Measurements from ENCODE around the gene SNN. TPM values are rescaled to one million over a fixed set of nuclear protein-coding genes. Genes with fewer than 3 reads are reported as not detected.

SNN gene
- total and polyA plus RNA-seq, 3 experiments from 2014 or later: 5.8 to 10.6 (median 6.0) TPM

DNA sequence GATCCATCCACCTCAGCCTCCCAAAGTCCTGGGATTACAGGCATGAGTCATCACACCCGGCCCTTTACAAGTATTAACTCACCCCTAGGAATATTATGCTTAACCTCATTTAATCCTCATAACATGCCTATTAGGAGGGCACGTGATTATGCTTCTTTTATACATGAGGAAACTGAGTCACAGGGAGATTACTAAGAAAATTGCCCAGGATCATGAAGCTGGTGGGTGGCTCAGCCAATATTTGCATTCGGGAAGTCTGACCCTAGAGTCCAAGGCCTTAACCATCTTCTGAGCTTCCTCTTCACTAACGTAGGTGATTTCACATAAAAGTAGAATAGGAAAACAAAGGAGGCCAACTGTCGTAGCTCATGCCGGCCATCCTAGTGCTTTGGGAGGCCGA lies 19.0 kb upstream of the SNN start:
- peaks cover 4% of the 10 kb centered on the region for H3K4me1 ChIP-seq (ENCODE audit: insufficient read depth, low read length)
- Mint-ChIP-seq H3K4me1 (peaks cover 5 to 7% (median 6%) of the 10 kb centered on the region in 3 donors), H3K4me3 (no peak overlapping the region), H3K36me3 (no peaks in the 10 kb centered on the region), H3K27ac (no peak overlapping the region), H3K27me3 (peaks cover 0 to 3% of the 10 kb centered on the region in 2 donors), H3K9me3 (no peaks in the 10 kb centered on the region)
- H3K27ac ChIP-seq (ENCODE audit: low read depth, low read length): no peak overlapping the region
- CTCF ChIA-PET: interaction anchor here (2.7 kb wide), 1 partner anchor 117 kb away, joined by 10 read pairs; no protein-coding TSS in a partner anchor
- DNase-seq: no peak
- H3K36me3 ChIP-seq (ENCODE audit: insufficient read depth, low read length): no peaks in the 10 kb centered on the region
- no peaks in the 10 kb centered on the region for H3K27me3 ChIP-seq (ENCODE audit: insufficient read depth, low read length, poor library complexity, severe bottlenecking)
- H3K9me3 ChIP-seq (ENCODE audit: low read length): no peaks in the 10 kb centered on the region
- POLR2A ChIA-PET: no interaction called here
- no peak overlapping the region for H3K4me3 ChIP-seq (ENCODE audit: low read length)

DNA sequence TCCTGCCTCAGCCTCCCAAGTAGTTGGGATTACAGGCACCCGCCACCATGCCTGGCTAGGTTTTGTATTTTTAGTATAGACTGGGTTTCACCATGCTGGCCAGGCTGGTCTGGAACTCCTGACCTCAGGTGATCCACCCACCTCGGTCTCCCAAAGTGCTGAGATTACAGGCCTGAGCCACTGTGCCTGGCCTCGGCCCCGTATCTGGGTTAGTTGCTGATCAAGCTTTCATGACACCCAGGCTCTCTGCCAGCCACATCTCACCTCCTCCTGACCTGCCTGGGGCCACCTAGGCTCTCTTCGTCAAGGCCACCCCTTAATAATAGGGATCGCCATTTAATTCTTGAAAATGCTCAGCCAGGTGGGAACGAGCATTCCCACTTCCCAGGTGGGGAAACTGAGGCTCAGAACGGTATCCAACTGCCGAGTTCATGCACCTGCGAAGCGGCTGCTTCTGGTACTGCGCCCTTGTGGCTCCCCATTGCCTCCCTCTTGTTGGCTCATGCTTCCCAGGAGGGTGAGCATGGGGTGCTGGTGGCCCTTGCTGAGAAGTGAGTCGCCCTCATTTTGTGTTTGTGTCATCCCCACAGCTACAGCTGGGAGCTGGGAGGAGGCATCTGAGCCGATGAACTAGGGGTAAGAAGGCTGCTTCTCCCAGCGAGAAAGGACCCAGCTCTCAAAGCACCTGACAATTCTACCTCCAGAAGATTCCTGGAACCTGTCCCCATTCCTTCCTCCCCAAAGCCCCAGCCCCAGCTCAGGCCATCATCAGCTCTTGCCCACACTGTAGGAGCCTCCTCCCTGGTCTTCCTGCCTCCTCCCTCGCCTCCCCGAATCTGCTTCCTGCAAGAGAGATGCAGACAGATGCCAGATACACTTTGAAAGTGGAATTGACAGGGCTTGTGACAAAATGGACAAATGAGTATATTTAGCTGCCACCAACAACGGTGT lies 17.3 kb upstream of the SNN start:
- H3K4me1 Mint-ChIP-seq: peaks cover 9 to 14% (median 11%) of the 10 kb centered on the region in 3 donors
- H3K4me3 ChIP-seq (ENCODE audit: low read length): no peak overlapping the region
- H3K4me3 Mint-ChIP-seq: no peak overlapping the region
- no peaks in the 10 kb centered on the region for H3K9me3 Mint-ChIP-seq
- H3K27ac Mint-ChIP-seq: no peak overlapping the region
- H3K27me3 ChIP-seq (ENCODE audit: insufficient read depth, low read length, poor library complexity, severe bottlenecking): no peaks in the 10 kb centered on the region
- DNase-seq: no peak
- peaks cover 0 to 3% of the 10 kb centered on the region in 2 donors for H3K27me3 Mint-ChIP-seq
- H3K36me3 Mint-ChIP-seq: no peaks in the 10 kb centered on the region
- peaks cover 12% of the 10 kb centered on the region for H3K4me1 ChIP-seq (ENCODE audit: insufficient read depth, low read length)
- no peaks in the 10 kb centered on the region for H3K36me3 ChIP-seq (ENCODE audit: insufficient read depth, low read length)
- POLR2A ChIA-PET: no interaction called here
- H3K27ac ChIP-seq (ENCODE audit: low read depth, low read length): no peak overlapping the region
- no peaks in the 10 kb centered on the region for H3K9me3 ChIP-seq (ENCODE audit: low read length)
- CTCF ChIA-PET: interaction anchor here (1.0 to 2.7 kb wide), 2 partner anchors 8 to 119 kb away, joined by 4 to 10 read pairs; no protein-coding TSS in a partner anchor

DNA sequence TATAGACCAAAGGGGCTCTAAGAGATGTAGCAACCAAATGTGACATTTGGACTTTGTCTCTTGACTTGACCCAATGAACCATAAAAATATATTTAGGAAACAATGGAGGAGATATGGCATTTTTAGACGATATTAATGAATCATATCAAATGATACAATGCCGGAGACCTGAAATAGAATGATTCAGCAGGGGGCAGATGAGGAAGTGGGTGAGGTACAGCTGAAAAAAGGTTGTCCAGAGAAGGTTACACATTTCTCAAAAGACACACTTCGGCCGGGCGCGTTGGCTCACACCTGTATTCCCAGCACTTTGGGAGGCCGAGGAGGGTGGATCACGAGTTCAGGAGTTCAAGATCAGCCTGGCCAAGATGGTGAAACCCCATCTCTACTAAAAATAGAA lies 16.5 kb upstream of the SNN start:
- no peaks in the 10 kb centered on the region for H3K36me3 Mint-ChIP-seq
- peaks cover 0 to 3% of the 10 kb centered on the region in 2 donors for H3K27me3 Mint-ChIP-seq
- Histone ChIP-seq H3K9me3 (ENCODE audit: low read length) (no peaks in the 10 kb centered on the region), H3K4me1 (ENCODE audit: insufficient read depth, low read length) (peaks cover 12% of the 10 kb centered on the region), H3K27me3 (ENCODE audit: insufficient read depth, low read length, poor library complexity, severe bottlenecking) (no peaks in the 10 kb centered on the region), H3K27ac (ENCODE audit: low read depth, low read length) (no peak overlapping the region), H3K4me3 (ENCODE audit: low read length) (no peak overlapping the region), H3K36me3 (ENCODE audit: insufficient read depth, low read length) (no peaks in the 10 kb centered on the region)
- H3K4me3 Mint-ChIP-seq: no peak overlapping the region
- peaks cover 9 to 14% (median 11%) of the 10 kb centered on the region in 3 donors for H3K4me1 Mint-ChIP-seq
- ChIA-PET POLR2A (no interaction called here), CTCF (no interaction called here)
- no peak overlapping the region for H3K27ac Mint-ChIP-seq
- H3K9me3 Mint-ChIP-seq: no peaks in the 10 kb centered on the region
- no peak for DNase-seq

DNA sequence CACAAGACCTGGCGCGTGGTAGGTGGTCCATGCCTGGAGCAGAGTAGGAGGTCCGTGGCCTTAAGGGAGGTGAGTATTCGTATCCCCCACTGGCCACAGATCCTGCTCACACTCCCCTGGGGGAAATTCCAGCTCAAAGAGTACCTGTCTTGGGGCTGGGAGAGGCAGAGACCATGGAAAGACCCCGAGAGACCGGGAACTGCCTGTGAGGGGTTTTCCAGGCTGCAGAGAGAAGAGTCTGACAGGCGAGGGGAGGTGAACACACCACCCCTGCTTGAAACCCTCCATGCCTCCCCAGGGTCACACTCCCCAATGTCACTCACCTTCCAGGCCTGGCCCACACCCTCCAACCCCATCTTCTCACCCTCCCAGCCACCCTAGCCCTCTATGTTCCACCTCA lies 12.6 kb upstream of the SNN start:
- POLR2A ChIA-PET: interaction anchor here (0.6 kb wide), 2 partner anchors 185 to 392 kb away, joined by 4 read pairs; no protein-coding TSS in a partner anchor
- Mint-ChIP-seq H3K4me3 (no peak overlapping the region), H3K27me3 (no peaks in the 10 kb centered on the region), H3K36me3 (no peaks in the 10 kb centered on the region), H3K27ac (no peak overlapping the region), H3K9me3 (no peaks in the 10 kb centered on the region), H3K4me1 (peaks cover 9 to 14% (median 11%) of the 10 kb centered on the region in 3 donors)
- CTCF ChIA-PET: no interaction called here
- no peaks in the 10 kb centered on the region for H3K36me3 ChIP-seq (ENCODE audit: insufficient read depth, low read length)
- no peaks in the 10 kb centered on the region for H3K9me3 ChIP-seq (ENCODE audit: low read length)
- no peak overlapping the region for H3K4me3 ChIP-seq (ENCODE audit: low read length)
- no peaks in the 10 kb centered on the region for H3K27me3 ChIP-seq (ENCODE audit: insufficient read depth, low read length, poor library complexity, severe bottlenecking)
- no peak overlapping the region for H3K27ac ChIP-seq (ENCODE audit: low read depth, low read length)
- H3K4me1 ChIP-seq (ENCODE audit: insufficient read depth, low read length): peaks cover 12% of the 10 kb centered on the region
- no peak for DNase-seq

DNA sequence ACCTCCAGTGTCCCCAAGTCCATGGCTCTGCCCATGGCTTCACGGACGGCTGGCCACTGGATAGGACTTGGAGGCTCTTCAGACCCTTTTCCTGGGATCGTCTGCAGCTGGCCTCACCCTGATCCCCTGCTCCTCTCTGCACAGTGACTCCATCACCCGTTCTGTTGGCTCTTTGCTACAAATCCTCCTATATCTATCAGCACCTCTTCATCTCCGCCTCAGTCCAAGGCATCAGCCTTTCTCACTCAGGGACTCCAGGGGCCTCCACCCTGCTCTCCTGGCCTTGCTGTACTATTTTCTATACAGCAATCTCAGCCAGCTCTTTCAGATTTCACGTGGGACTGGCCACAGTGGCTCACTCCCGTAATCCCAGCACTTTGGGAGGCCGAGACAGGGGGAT lies 10.7 kb upstream of the SNN start:
- Mint-ChIP-seq H3K27ac (peak overlapping the region in 1 of 8 donors; percentile 0), H3K36me3 (no peaks in the 10 kb centered on the region), H3K27me3 (no peaks in the 10 kb centered on the region), H3K4me3 (no peak overlapping the region), H3K4me1 (peaks cover 9 to 14% (median 11%) of the 10 kb centered on the region in 3 donors), H3K9me3 (no peaks in the 10 kb centered on the region)
- no peaks in the 10 kb centered on the region for H3K36me3 ChIP-seq (ENCODE audit: insufficient read depth, low read length)
- POLR2A ChIA-PET: no interaction called here
- H3K4me3 ChIP-seq (ENCODE audit: low read length): no peak overlapping the region
- no peak for DNase-seq
- H3K4me1 ChIP-seq (ENCODE audit: insufficient read depth, low read length): peaks cover 12% of the 10 kb centered on the region
- H3K9me3 ChIP-seq (ENCODE audit: low read length): no peaks in the 10 kb centered on the region
- no peak overlapping the region for H3K27ac ChIP-seq (ENCODE audit: low read depth, low read length)
- H3K27me3 ChIP-seq (ENCODE audit: insufficient read depth, low read length, poor library complexity, severe bottlenecking): no peaks in the 10 kb centered on the region
- CTCF ChIA-PET: interaction anchor here (0.8 kb wide), 1 partner anchor 16 kb away, joined by 3 read pairs; no protein-coding TSS in a partner anchor

DNA sequence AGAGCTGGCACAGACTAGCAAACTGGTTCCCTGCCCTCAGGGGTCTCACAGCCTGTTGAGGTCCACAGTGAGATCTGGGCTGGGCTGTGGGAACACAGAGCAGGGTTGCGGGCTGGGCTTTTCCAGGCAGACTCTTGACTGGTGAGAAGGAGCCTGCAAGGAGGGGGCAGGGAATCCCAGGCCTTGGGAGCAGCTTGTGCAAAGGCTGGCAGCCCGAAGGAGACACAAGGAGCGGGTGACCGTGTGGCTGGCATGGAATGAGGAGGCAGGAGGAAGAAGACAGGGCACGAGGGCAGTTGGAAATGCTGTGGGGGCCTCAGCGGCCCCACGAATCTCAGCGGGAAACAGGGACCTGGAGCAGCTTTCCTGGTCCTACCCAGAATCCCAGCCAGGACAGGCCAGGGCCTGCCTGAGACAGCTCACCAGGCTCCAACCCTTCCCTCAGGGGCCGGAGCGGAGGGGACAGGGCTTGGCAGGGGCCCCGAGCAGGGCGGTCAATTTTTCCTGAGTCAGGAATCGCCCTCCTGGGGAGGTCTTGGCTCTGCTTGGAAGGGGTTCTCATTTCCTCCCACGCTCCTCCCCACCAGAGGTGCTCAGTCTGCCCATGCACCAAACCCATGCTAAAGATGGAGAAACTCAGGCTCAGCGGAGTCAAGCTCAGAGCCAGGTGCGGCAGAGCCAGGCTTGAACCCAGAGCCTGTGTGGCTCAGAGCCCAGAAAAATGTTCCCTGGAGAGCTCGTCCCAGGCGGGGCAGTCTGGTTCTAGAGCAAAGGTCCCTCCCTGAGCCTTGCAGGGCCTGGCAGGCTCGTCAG lies 9.2 kb upstream of the SNN start:
- H3K4me3 Mint-ChIP-seq: no peak overlapping the region
- DNase-seq: no peak
- H3K4me1 ChIP-seq (ENCODE audit: insufficient read depth, low read length): peaks cover 20% of the 10 kb centered on the region
- no peaks in the 10 kb centered on the region for H3K9me3 ChIP-seq (ENCODE audit: low read length)
- H3K27ac ChIP-seq (ENCODE audit: low read depth, low read length): no peak overlapping the region
- H3K27me3 Mint-ChIP-seq: no peaks in the 10 kb centered on the region
- no peak overlapping the region for H3K27ac Mint-ChIP-seq
- H3K4me3 ChIP-seq (ENCODE audit: low read length): no peak overlapping the region
- no peaks in the 10 kb centered on the region for H3K36me3 Mint-ChIP-seq
- no peaks in the 10 kb centered on the region for H3K27me3 ChIP-seq (ENCODE audit: insufficient read depth, low read length, poor library complexity, severe bottlenecking)
- no peaks in the 10 kb centered on the region for H3K9me3 Mint-ChIP-seq
- H3K36me3 ChIP-seq (ENCODE audit: insufficient read depth, low read length): no peaks in the 10 kb centered on the region
- ChIA-PET CTCF (interaction anchor here (1.5 to 2.6 kb wide), 4 partner anchors 8 to 127 kb away, joined by 4 to 11 read pairs (median 7); partner anchors contain the start of gene SNN), POLR2A (interaction anchor here (1.4 kb wide), 1 partner anchor 11 kb away, joined by 3 read pairs; no protein-coding TSS in a partner anchor)
- peaks cover 6 to 11% (median 10%) of the 10 kb centered on the region in 3 donors for H3K4me1 Mint-ChIP-seq

DNA sequence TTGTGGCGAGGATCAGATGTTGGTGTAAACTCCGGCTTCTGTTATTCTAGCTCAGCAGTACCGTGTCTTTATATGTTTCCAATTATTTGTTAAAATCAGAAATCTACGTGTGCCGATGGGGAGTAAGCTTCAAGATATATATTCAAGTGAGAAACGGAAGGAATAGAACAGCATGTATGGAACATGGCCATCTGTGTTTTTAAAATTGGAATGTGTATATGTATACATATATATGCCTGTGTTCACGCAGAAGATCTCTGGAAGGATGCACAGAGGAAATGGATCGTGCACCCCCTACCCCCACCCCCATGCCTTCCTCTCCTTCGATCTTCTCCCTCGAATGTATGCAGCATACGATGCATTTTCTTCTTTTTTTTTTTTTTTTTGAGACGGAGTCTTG lies 7.7 kb upstream of the SNN start:
- H3K27me3 Mint-ChIP-seq: no peaks in the 10 kb centered on the region
- Histone ChIP-seq H3K27ac (ENCODE audit: low read depth, low read length) (no peak overlapping the region), H3K36me3 (ENCODE audit: insufficient read depth, low read length) (no peaks in the 10 kb centered on the region), H3K4me1 (ENCODE audit: insufficient read depth, low read length) (peaks cover 25% of the 10 kb centered on the region), H3K27me3 (ENCODE audit: insufficient read depth, low read length, poor library complexity, severe bottlenecking) (no peaks in the 10 kb centered on the region), H3K9me3 (ENCODE audit: low read length) (no peaks in the 10 kb centered on the region), H3K4me3 (ENCODE audit: low read length) (no peak overlapping the region)
- H3K9me3 Mint-ChIP-seq: no peaks in the 10 kb centered on the region
- DNase-seq: no peak
- H3K4me1 Mint-ChIP-seq: peaks cover 14 to 18% (median 16%) of the 10 kb centered on the region in 3 donors
- ChIA-PET POLR2A (interaction anchor here (1.4 kb wide), 1 partner anchor 9 kb away, joined by 3 read pairs; no protein-coding TSS in a partner anchor), CTCF (interaction anchor here (2.4 to 2.6 kb wide), 2 partner anchors 18 to 129 kb away, joined by 9 to 11 read pairs; no protein-coding TSS in a partner anchor)
- H3K4me3 Mint-ChIP-seq: no peak overlapping the region
- no peaks in the 10 kb centered on the region for H3K36me3 Mint-ChIP-seq
- H3K27ac Mint-ChIP-seq: no peak overlapping the region

All from CD8-positive, alpha-beta memory T cell (primary cell).